CD8-positive, alpha-beta memory T cell (primary cell): ENCODE measurements around the gene RNGTT. TPM values are rescaled to one million over a fixed set of nuclear protein-coding genes. Genes with fewer than 3 reads are reported as not detected.
"Not testable (repeated sequence)": the region's sequence is repeated elsewhere in the genome, so short reads cannot be mapped to it uniquely, and the experiment has no call there.

Experiments
- CTCF ChIA-PET: fragments of 350-600 bp; sonication (Branson Sonifier 250); formaldehyde crosslinking; loops from one replicate; lab custom pipeline; 2021; ENCODE audit warnings: antibody characterized with exemption; lab: Charles Lee
- POLR2A ChIA-PET: fragments of 350-600 bp; sonication (Branson Sonifier 250); formaldehyde crosslinking; loops from one replicate; lab custom pipeline; 2021; ENCODE audit warnings: antibody characterized with exemption; lab: Charles Lee
- DNase-seq, 5 donors: peaks; one replicate each; pipeline versions ENCODE4 v3.0.0 to v3.0.0-alpha.2; 2020 to 2022; ENCODE audit warnings: mixed read lengths in 1 of 5
- H3K27ac ChIP-seq: one replicate; pipeline ENCODE4 v1.7.0; 2013; ENCODE audit warnings: low read depth, mild to moderate bottlenecking, low read length, moderate library complexity
- H3K27me3 ChIP-seq: 2 replicates; pipeline ENCODE4 v1.7.0; 2013; ENCODE audit warnings: low read length, mild to moderate bottlenecking; ENCODE audit not compliant: insufficient read depth, poor library complexity, severe bottlenecking
- H3K36me3 ChIP-seq: 2 replicates; pipeline ENCODE4 v1.7.0; 2013; ENCODE audit warnings: mild to moderate bottlenecking, low read length, moderate library complexity; ENCODE audit not compliant: insufficient read depth
- H3K4me1 ChIP-seq: 2 replicates; pipeline ENCODE4 v1.7.0; 2013; ENCODE audit warnings: mild to moderate bottlenecking, low read length, moderate library complexity; ENCODE audit not compliant: insufficient read depth
- H3K4me3 ChIP-seq: 2 replicates; pipeline ENCODE4 v1.7.0; 2013; ENCODE audit warnings: mild to moderate bottlenecking, low read length
- H3K9me3 ChIP-seq: 2 replicates; pipeline ENCODE4 v1.7.0; 2013; ENCODE audit warnings: mild to moderate bottlenecking, low read length
- H3K27ac Mint-ChIP-seq, 8 donors: one replicate each; pipeline ENCODE4 v1.8.0; 2020 to 2021; ENCODE audit warnings: mixed read lengths in 8 of 8, mild to moderate bottlenecking in 6 of 8, inconsistent platforms in 3 of 8, moderate library complexity in 3 of 8
- H3K27me3 Mint-ChIP-seq, 2 donors: one replicate each; pipeline ENCODE4 v1.8.0; 2020 to 2021; ENCODE audit warnings: mixed read lengths in 2 of 2, mild to moderate bottlenecking in 1 of 2, moderate library complexity in 1 of 2
- H3K36me3 Mint-ChIP-seq, 3 donors: one replicate each; pipeline ENCODE4 v1.8.0; 2020 to 2021; ENCODE audit warnings: mixed read lengths in 3 of 3, inconsistent platforms in 1 of 3, mild to moderate bottlenecking in 1 of 3
- H3K4me1 Mint-ChIP-seq, 3 donors: one replicate each; pipeline ENCODE4 v1.8.0; 2020 to 2021; ENCODE audit warnings: mixed read lengths in 3 of 3, inconsistent platforms in 1 of 3, mild to moderate bottlenecking in 1 of 3
- H3K4me3 Mint-ChIP-seq, 7 donors: one replicate each; pipeline ENCODE4 v1.8.0; 2020 to 2021; ENCODE audit warnings: mixed read lengths in 7 of 7, mild to moderate bottlenecking in 6 of 7, moderate library complexity in 4 of 7, inconsistent platforms in 2 of 7
- H3K9me3 Mint-ChIP-seq, 5 donors: one replicate each; pipeline ENCODE4 v1.8.0; 2020 to 2022; ENCODE audit warnings: mixed read lengths in 5 of 5, mild to moderate bottlenecking in 3 of 5, moderate library complexity in 2 of 5, inconsistent platforms in 1 of 5
- polyA plus RNA-seq: library from polyadenylated mRNA; unstranded; fragments of 300-500 nt; fragmentation: Illumina TruSeq; gene quantifications from one replicate; pipeline ENCODE4 v1.2.3, GENCODE V29; 2021
- total RNA-seq, 2 experiments: library from RNA; stranded (reverse); gene quantifications; one replicate each; pipeline ENCODE4 v1.2.3, GENCODE V29; 2021

The RNGTT gene
- total and polyA plus RNA-seq, 3 experiments from 2014 or later: 16.0 to 22.3 (median 20.7) TPM

DNA sequence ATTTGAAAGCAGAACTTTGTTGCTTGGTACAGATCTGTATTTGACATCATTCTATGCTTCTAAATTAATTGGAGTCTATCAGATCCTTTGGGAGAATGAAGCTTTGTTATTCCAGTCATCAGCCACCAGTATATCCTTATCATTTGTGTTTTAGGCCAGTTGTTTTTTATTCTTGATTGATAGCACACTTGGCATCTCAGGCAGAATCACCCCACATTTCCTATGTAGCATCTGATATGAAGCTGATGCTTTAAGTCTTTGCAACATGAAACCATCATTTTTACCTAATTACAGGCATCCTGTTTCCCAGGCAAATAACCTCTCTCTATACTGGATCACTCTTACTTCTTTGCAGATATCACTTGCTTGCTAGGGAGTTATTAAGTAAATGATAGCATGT lies 20.7 kb upstream of the RNGTT start:
- Histone ChIP-seq H3K36me3 (no peaks in the 10 kb centered on the region), H3K4me3 (no peak overlapping the region), H3K27me3 (no peaks in the 10 kb centered on the region), H3K27ac (no peak overlapping the region), H3K4me1 (peaks cover 3% of the 10 kb centered on the region), H3K9me3 (no peaks in the 10 kb centered on the region)
- no peak for DNase-seq
- POLR2A ChIA-PET: interaction anchor here (0.5 kb wide), 1 partner anchor 102 kb away, joined by 4 read pairs; no protein-coding TSS in a partner anchor
- Mint-ChIP-seq H3K4me1 (no peaks in the 10 kb centered on the region), H3K36me3 (no peaks in the 10 kb centered on the region), H3K27ac (no peak overlapping the region), H3K4me3 (no peak overlapping the region), H3K9me3 (no peaks in the 10 kb centered on the region), H3K27me3 (peaks cover 2 to 4% of the 10 kb centered on the region in 2 donors)
- CTCF ChIA-PET: interaction anchor here (1.1 to 3.5 kb wide), 10 partner anchors 67 to 626 kb away, joined by 3 to 36 read pairs (median 9); partner anchors contain the start of gene PM20D2

- Mint-ChIP-seq H3K27me3 (peaks cover 2 to 4% of the 10 kb centered on the region in 2 donors), H3K4me3 (no peak overlapping the region), H3K9me3 (no peaks in the 10 kb centered on the region), H3K36me3 (no peaks in the 10 kb centered on the region), H3K4me1 (no peaks in the 10 kb centered on the region), H3K27ac (no peak overlapping the region)
- no peak overlapping the region for H3K27ac ChIP-seq
- DNase-seq: no peak
- ChIA-PET CTCF (interaction anchor here (1.1 to 3.5 kb wide), 14 partner anchors 13 to 626 kb away, joined by 3 to 36 read pairs (median 6); partner anchors contain the start of gene PM20D2), POLR2A (interaction anchor here (0.5 to 1.6 kb wide), 2 partner anchors 96 to 103 kb away, joined by 4 to 14 read pairs; partner anchors contain the start of gene PNRC1)
- H3K9me3 ChIP-seq: no peaks in the 10 kb centered on the region
- H3K4me3 ChIP-seq: no peak overlapping the region
- H3K27me3 ChIP-seq: no peaks in the 10 kb centered on the region
- H3K4me1 ChIP-seq: peaks cover 3% of the 10 kb centered on the region
- H3K36me3 ChIP-seq: no peaks in the 10 kb centered on the region
Measured at GRCh38 chr6:88983532-88983931, 20.1 kb upstream of the RNGTT start.

DNA sequence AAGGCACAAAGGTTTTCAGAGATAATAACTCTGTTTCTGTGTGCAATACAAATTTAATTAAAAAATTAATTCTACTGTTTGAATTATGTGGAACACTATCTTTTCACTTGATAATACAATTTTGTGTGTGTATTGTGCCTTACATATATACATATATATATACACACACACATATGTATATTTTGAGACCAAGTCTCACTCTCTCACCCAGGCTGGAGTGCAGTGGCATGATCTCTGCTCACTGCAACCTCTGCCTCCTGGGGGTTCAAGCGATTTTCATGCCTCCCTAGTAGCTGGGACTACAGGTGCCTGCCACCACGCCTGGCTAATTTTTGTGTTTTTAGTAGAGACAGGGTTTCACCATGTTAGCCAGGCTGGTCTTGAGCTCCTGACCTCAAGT lies 19.7 kb upstream of the RNGTT start:
- H3K27ac ChIP-seq, H3K9me3 ChIP-seq, H3K36me3 Mint-ChIP-seq, H3K9me3 Mint-ChIP-seq, H3K4me1 ChIP-seq, H3K4me3 ChIP-seq, H3K4me1 Mint-ChIP-seq, DNase-seq, H3K27me3 Mint-ChIP-seq, H3K4me3 Mint-ChIP-seq, H3K36me3 ChIP-seq, H3K27ac Mint-ChIP-seq, H3K27me3 ChIP-seq: not testable (repeated sequence)
- POLR2A ChIA-PET: interaction anchor here (1.0 to 1.6 kb wide), 3 partner anchors 97 to 655 kb away, joined by 3 to 14 read pairs (median 3); partner anchors contain the start of genes LYRM2 and PNRC1
- CTCF ChIA-PET: interaction anchor here (0.9 to 3.5 kb wide), 20 partner anchors 9 to 630 kb away, joined by 3 to 36 read pairs (median 4); partner anchors contain the start of gene PM20D2

DNA sequence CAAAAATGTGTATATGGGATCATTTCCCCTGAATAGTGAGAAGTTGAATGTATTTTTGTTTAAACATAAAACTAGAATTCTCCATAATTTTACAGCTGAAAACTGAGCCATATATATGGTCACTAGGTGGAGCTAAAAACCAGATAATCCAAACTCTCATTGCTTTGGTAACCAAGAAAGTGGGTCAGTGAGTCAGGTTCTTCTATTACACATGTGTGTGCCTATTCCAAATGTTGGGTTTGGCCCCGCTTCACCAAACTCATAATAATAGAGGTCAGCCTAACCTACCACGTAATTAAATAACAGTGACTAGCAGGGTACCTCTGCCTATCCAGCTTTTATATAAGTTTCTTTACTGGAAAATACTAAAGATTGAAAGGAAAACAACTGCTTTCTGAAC lies 19.3 kb upstream of the RNGTT start:
- Histone ChIP-seq H3K27me3 (no peaks in the 10 kb centered on the region), H3K4me1 (peaks cover 3% of the 10 kb centered on the region), H3K36me3 (no peaks in the 10 kb centered on the region), H3K27ac (no peak overlapping the region), H3K9me3 (no peaks in the 10 kb centered on the region), H3K4me3 (no peak overlapping the region)
- Mint-ChIP-seq H3K36me3 (no peaks in the 10 kb centered on the region), H3K27me3 (peaks cover 2 to 4% of the 10 kb centered on the region in 2 donors), H3K9me3 (no peaks in the 10 kb centered on the region), H3K4me3 (no peak overlapping the region), H3K27ac (no peak overlapping the region), H3K4me1 (no peaks in the 10 kb centered on the region)
- peak in 2 of 5 donors; percentile 47 to 54 for DNase-seq
- ChIA-PET CTCF (interaction anchor here (0.7 to 3.5 kb wide), 29 partner anchors 9 to 630 kb away, joined by 3 to 36 read pairs (median 4); partner anchors contain the start of genes PM20D2, PNRC1 and RNGTT), POLR2A (interaction anchor here (0.5 to 1.6 kb wide), 4 partner anchors 96 to 655 kb away, joined by 3 to 14 read pairs (median 6); partner anchors contain the start of genes LYRM2 and PNRC1)

DNA sequence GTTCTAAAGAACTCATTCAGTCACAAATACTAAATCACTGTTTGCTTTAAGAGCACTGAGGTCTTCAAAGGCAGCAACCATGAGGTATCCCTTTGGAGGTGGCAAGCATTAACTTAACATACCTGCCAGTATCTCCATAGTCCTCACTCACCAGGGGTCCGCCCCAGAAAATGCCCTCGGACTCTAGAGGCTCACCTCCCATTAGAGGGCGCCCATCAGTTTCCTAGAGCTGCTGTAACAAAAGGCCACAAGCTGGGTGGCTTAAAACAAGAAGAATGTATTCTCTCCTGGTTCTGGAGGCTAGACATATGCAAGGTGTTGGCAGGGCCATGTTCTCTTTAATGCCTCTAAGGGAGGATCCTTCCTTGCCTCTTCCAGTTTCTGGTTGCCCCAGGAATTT lies 12.0 kb upstream of the RNGTT start:
- no peaks in the 10 kb centered on the region for H3K27me3 ChIP-seq
- no peaks in the 10 kb centered on the region for H3K9me3 Mint-ChIP-seq
- no peak overlapping the region for H3K27ac ChIP-seq
- H3K27me3 Mint-ChIP-seq: peaks cover 0 to 8% of the 10 kb centered on the region in 2 donors
- H3K36me3 Mint-ChIP-seq: no peaks in the 10 kb centered on the region
- no peaks in the 10 kb centered on the region for H3K4me1 Mint-ChIP-seq
- H3K4me3 Mint-ChIP-seq: no peak overlapping the region
- DNase-seq: no peak
- ChIA-PET CTCF (no interaction called here), POLR2A (no interaction called here)
- H3K9me3 ChIP-seq: no peaks in the 10 kb centered on the region
- no peak overlapping the region for H3K4me3 ChIP-seq
- no peak overlapping the region for H3K27ac Mint-ChIP-seq
- no peaks in the 10 kb centered on the region for H3K4me1 ChIP-seq
- no peaks in the 10 kb centered on the region for H3K36me3 ChIP-seq

DNA sequence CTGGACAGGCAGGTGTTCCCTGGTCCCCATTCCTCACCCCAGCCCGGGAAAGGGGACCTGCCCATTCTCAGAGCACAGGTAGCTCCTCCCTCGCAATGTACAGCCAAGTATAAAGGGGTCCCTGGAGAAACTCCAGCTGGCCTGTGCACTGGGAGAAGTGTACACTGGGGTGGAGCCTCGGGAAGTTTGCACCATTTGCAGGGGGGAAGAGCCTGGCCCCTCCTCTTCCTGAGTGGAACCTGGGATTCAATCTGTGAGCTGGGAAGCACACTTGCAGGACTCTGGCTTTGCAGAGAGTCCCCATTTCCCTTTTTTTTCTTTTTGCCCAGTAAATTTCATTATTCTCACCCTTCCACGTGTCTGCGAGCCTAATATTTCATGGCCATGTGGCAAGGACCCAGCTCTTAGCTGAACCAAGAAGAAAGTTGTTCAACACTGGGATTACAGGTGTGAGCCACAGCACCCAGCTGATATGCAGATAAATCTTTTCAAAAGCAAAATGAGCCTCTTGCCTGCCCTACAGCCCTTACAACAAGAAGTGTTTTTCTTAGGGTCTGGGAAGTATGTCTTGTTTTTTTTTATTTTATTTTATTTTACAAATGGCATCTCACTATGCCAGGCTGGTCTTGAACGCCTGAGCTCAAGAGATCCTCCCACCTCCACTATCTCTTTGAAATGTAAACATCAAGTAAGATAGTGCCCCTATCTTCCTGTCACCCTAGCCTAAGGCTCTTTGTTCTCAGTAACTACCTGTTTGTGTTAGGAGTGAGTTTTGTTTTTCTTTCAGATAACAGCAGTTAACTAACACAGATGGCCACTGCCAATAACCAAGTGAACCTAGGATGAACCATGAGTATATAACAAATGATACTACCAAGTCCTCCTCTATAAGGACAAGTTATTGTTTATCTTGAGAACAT lies 9.3 kb upstream of the RNGTT start:
- Histone ChIP-seq H3K27ac (no peak overlapping the region), H3K27me3 (no peaks in the 10 kb centered on the region), H3K4me3 (no peak overlapping the region), H3K9me3 (no peaks in the 10 kb centered on the region), H3K36me3 (no peaks in the 10 kb centered on the region), H3K4me1 (no peaks in the 10 kb centered on the region)
- ChIA-PET CTCF (interaction anchor here (0.6 to 1.0 kb wide), 2 partner anchors 10 to 270 kb away, joined by 3 to 4 read pairs; no protein-coding TSS in a partner anchor), POLR2A (no interaction called here)
- H3K27ac Mint-ChIP-seq: no peak overlapping the region
- DNase-seq: no peak
- peaks cover 0 to 8% of the 10 kb centered on the region in 2 donors for H3K27me3 Mint-ChIP-seq
- H3K9me3 Mint-ChIP-seq: peaks cover 0 to 13% (median 7%) of the 10 kb centered on the region in 5 donors
- H3K36me3 Mint-ChIP-seq: peaks cover 0 to 8% (median 0%) of the 10 kb centered on the region in 3 donors
- H3K4me1 Mint-ChIP-seq: no peaks in the 10 kb centered on the region
- no peak overlapping the region for H3K4me3 Mint-ChIP-seq

DNA sequence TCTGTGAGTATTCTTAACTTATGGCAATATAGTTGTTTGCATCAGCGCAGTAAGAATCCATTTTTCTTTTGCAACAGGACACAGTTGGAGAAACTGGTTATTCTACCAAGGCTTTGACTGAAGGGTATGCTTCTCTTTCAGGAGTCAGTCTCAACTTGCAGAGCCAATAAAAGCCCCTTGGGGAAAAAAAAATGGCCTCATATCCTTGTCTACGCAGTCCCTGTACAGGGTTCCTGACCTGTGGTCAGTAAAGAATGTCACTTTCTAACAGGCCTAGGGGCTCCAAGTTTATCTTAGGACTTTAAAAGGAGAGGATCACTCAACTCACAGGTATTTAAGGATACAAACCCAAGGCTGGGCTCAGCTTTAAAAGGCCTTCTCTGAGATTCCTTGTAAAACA lies 6.9 kb upstream of the RNGTT start:
- H3K36me3 Mint-ChIP-seq: peaks cover 0 to 11% (median 0%) of the 10 kb centered on the region in 3 donors
- H3K27ac Mint-ChIP-seq: no peak overlapping the region
- Histone ChIP-seq H3K4me3 (no peak overlapping the region), H3K4me1 (no peaks in the 10 kb centered on the region), H3K27ac (no peak overlapping the region), H3K9me3 (no peaks in the 10 kb centered on the region), H3K27me3 (no peaks in the 10 kb centered on the region), H3K36me3 (no peaks in the 10 kb centered on the region)
- ChIA-PET POLR2A (no interaction called here), CTCF (interaction anchor here (0.9 kb wide), 1 partner anchor 668 kb away, joined by 3 read pairs; the partner anchor contains the start of gene LYRM2)
- peaks cover 3 to 22% (median 15%) of the 10 kb centered on the region in 5 donors for H3K9me3 Mint-ChIP-seq
- H3K4me3 Mint-ChIP-seq: no peak overlapping the region
- peaks cover 0 to 1% (median 0%) of the 10 kb centered on the region in 3 donors for H3K4me1 Mint-ChIP-seq
- DNase-seq: no peak
- peaks cover 0 to 10% of the 10 kb centered on the region in 2 donors for H3K27me3 Mint-ChIP-seq
